ENCODE results near the gene FGFR4.

Gene FGFR4

GRCh38 chr5:177080265-177080664 lies 6.5 kb upstream of the FGFR4 start:
- TF ChIP-seq, protein P1, sequence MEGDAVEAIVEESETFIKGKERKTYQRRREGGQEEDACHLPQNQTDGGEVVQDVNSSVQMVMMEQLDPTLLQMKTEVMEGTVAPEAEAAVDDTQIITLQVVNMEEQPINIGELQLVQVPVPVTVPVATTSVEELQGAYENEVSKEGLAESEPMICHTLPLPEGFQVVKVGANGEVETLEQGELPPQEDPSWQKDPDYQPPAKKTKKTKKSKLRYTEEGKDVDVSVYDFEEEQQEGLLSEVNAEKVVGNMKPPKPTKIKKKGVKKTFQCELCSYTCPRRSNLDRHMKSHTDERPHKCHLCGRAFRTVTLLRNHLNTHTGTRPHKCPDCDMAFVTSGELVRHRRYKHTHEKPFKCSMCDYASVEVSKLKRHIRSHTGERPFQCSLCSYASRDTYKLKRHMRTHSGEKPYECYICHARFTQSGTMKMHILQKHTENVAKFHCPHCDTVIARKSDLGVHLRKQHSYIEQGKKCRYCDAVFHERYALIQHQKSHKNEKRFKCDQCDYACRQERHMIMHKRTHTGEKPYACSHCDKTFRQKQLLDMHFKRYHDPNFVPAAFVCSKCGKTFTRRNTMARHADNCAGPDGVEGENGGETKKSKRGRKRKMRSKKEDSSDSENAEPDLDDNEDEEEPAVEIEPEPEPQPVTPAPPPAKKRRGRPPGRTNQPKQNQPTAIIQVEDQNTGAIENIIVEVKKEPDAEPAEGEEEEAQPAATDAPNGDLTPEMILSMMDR (IDR thresholded peaks at IDR 0.05; ENCODE audit: insufficient read depth, low read length, missing control alignments), result no peak
- POLR2A ChIA-PET, result interaction anchor here (0.7 kb wide), 1 partner anchor 433 kb away, joined by 5 read pairs; the partner anchor contains the start of gene TSPAN17
- no peak overlapping the region for H3K4me3 ChIP-seq (ENCODE audit: low read depth, low read length)
- CTCF ChIA-PET, result interaction anchor here (1.6 to 12.3 kb wide), 2 partner anchors 10 to 33 kb away, joined by 6 to 189 read pairs; no protein-coding TSS in a partner anchor
- no peak for DNase-seq (ENCODE audit: low read depth, low spot score)

GRCh38 chr5:177081859-177082258 lies 4.9 kb upstream of the FGFR4 start:
- H3K4me3 ChIP-seq (ENCODE audit: low read depth, low read length), result no peak overlapping the region
- CTCF ChIA-PET, result interaction anchor here (1.0 to 12.3 kb wide), 3 partner anchors 12 to 421 kb away, joined by 4 to 189 read pairs (median 4); no protein-coding TSS in a partner anchor
- DNase-seq (ENCODE audit: low read depth, low spot score), result no peak
- POLR2A ChIA-PET, result interaction anchor here (1.2 kb wide), 1 partner anchor 77 kb away, joined by 3 read pairs; no protein-coding TSS in a partner anchor
- TF ChIP-seq, protein P1 (IDR thresholded peaks at IDR 0.05; ENCODE audit: insufficient read depth, low read length, missing control alignments), result no peak

DNA sequence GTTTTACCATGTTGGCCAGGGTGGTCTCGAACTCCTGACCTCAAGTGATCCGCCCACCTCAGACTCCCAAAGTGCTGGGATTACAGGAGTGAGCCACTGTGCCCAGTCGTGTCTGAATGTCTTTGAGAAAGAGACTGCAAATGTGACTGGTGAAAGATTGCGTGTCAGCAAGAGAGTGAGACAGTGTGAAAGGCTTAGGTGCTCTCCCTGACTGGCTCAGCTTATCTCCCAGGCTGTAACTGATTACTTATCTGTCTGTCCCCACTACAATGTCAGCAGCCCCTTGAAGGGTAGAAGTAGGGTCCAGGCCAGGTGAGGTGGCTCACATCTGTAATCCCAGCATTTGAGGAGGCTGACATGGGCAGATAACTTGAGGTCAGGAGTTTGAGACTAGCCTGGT lies 3.4 kb upstream of the FGFR4 start:
- POLR2A ChIA-PET, result no interaction called here
- H3K4me3 ChIP-seq (ENCODE audit: low read depth, low read length), result no peak overlapping the region
- CTCF ChIA-PET, result interaction anchor here (1.1 to 12.3 kb wide), 2 partner anchors 13 to 15 kb away, joined by 3 to 189 read pairs; no protein-coding TSS in a partner anchor
- TF ChIP-seq, protein P1 (IDR thresholded peaks at IDR 0.05; ENCODE audit: insufficient read depth, low read length, missing control alignments), result no peak
- DNase-seq (ENCODE audit: low read depth, low spot score), result no peak

DNA sequence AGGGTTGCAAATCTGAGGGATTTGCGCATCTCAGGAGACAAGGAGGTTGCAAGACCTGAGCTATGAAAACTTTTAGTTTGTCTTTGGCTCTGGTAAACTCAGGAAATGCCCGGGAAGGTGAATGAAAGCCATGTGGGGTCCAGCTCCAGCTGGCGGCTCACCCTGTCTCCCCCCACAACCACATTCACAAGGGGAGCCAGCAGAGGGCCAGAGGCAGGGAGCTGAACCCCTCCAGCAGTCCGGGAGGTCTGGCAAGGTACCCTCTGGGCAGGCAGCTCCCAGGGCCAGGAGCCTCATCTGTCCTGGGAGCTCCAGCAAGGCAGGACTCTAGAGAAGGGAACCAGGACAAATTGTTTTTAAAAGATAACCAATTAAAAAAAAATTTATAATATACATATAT lies 2.5 kb upstream of the FGFR4 start:
- no peak overlapping the region for H3K4me3 ChIP-seq (ENCODE audit: low read depth, low read length)
- no peak for DNase-seq (ENCODE audit: low read depth, low spot score)
- TF ChIP-seq, protein P1 (IDR thresholded peaks at IDR 0.05; ENCODE audit: insufficient read depth, low read length, missing control alignments), result no peak
- ChIA-PET CTCF (interaction anchor here (0.8 to 12.3 kb wide), 5 partner anchors 14 to 424 kb away, joined by 3 to 189 read pairs (median 4); no protein-coding TSS in a partner anchor), POLR2A (no interaction called here)

DNA sequence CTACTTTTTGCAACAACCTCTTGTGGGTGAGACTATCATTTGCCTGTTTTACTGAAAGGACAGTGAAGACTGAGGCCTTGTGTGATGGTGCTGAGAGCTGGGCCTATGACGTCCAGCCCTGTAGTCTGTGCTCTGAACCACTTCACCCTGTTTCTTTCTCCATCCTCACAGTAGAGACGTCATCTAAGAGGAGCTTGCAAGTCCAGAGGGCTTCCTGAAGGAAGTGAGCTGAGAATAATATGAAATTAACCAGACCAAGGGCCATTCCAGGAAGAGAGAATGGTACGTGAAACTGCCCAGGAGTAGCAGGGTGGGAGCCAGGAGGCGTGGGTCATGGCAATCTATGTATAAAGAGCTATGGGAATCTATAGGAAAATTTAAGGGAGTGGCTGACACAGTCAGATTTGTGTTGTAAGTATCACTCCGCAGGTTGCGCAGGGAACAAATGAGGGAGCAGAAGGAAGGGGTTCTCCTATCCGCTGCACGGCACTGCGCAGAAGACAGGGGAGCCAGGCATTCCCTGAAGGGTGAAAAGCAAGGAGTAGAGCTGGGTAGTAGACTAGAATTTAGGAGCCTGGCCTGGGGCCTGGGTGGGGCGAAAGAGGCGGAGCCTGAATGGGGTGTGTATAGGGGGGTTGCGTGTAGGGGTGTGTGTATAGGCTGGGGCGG lies 596 bp upstream of the FGFR4 start:
- H3K4me3 ChIP-seq (ENCODE audit: low read depth, low read length), result no peak overlapping the region
- no peak for DNase-seq (ENCODE audit: low read depth, low spot score)
- CTCF ChIA-PET, result interaction anchor here (0.9 to 12.3 kb wide), 6 partner anchors 8 to 426 kb away, joined by 3 to 189 read pairs (median 11); no protein-coding TSS in a partner anchor
- POLR2A ChIA-PET, result no interaction called here
- TF ChIP-seq, protein P1 (IDR thresholded peaks at IDR 0.05; ENCODE audit: insufficient read depth, low read length, missing control alignments), result no peak

DNA sequence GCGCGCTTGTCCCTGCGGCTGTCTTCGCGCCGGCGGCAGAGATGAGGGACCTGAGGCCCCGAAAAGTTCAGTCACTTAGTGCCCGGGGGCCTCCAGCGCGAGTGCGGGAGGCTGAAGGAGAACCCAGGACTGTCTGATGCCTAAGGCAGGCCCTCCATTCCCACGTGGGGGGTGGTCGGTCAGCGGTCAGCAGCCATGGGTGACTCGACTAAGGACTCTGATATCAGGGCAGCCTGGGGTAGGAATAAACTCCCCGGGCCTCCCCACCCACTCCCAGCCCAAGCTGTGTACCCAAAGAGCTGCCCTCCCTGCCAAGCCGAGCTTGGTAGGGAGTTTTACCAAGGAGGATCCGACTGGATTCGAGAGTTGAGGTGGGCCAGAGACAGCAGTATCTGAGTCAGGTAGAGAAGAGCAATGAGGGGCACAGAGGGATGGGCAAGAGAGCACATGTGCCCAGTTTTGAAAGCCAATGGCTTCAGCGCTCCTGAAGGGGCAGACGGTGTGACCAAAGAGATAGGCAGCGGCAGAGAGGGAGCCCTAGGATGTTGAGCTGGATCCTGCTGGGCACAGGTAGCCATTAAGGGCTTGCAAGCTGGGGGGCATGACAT lies 787 bp downstream of the FGFR4 start:
- TF ChIP-seq, protein P1 (IDR thresholded peaks at IDR 0.05; ENCODE audit: insufficient read depth, low read length, missing control alignments), result no peak
- CTCF ChIA-PET, result interaction anchor here (0.7 to 12.3 kb wide), 8 partner anchors 9 to 1357 kb away, joined by 3 to 189 read pairs (median 6); no protein-coding TSS in a partner anchor
- no peak for DNase-seq (ENCODE audit: low read depth, low spot score)
- no peak overlapping the region; the same call in 1 of the 2 replicates for H3K4me3 ChIP-seq (ENCODE audit: low read depth, low read length)
- POLR2A ChIA-PET, result interaction anchor here (0.6 kb wide), 1 partner anchor 26 kb away, joined by 3 read pairs; no protein-coding TSS in a partner anchor
